ENCODE measurements around the gene NHLRC4. TPM values are rescaled to one million over a fixed set of nuclear protein-coding genes. Genes with fewer than 3 reads are reported as not detected.

Gene NHLRC4
- total RNA-seq, 1 donor from 2014 or later: 1.3 TPM

GRCh38 chr16:551210-551609 lies 15.6 kb upstream of the NHLRC4 start:
- intact Hi-C loops (cut with micrococcal nuclease): no loop called here

GRCh38 chr16:552171-552570 lies 14.6 kb upstream of the NHLRC4 start:
- H3K36me3 Mint-ChIP-seq (ENCODE audit: low read depth): peaks cover 3% of the 10 kb centered on the region
- intact Hi-C loops (cut with micrococcal nuclease): no loop called here
- DNase-seq (ENCODE audit: low spot score): no peak
- no peaks in the 10 kb centered on the region for H3K4me1 Mint-ChIP-seq (ENCODE audit: low read depth)
- H3K4me3 Mint-ChIP-seq (ENCODE audit: low read depth): no peak overlapping the region
- H3K9me3 Mint-ChIP-seq: no peaks in the 10 kb centered on the region
- no peaks in the 10 kb centered on the region for H3K27me3 Mint-ChIP-seq (ENCODE audit: low read depth)
- H3K27ac Mint-ChIP-seq: no peak overlapping the region

More at GRCh38 chr16:551210-551609, 15.6 kb upstream of the NHLRC4 start:
- no peak overlapping the region for H3K27ac Mint-ChIP-seq
- H3K4me3 Mint-ChIP-seq (ENCODE audit: low read depth): no peak overlapping the region
- no peaks in the 10 kb centered on the region for H3K27me3 Mint-ChIP-seq (ENCODE audit: low read depth)
- H3K36me3 Mint-ChIP-seq (ENCODE audit: low read depth): peaks cover 3% of the 10 kb centered on the region
- H3K9me3 Mint-ChIP-seq: no peaks in the 10 kb centered on the region
- no peaks in the 10 kb centered on the region for H3K4me1 Mint-ChIP-seq (ENCODE audit: low read depth)
- no peak for DNase-seq (ENCODE audit: low spot score)

GRCh38 chr16:553601-554296 lies 13.1 kb upstream of the NHLRC4 start:
- no peak overlapping the region for H3K27ac Mint-ChIP-seq
- H3K4me1 Mint-ChIP-seq (ENCODE audit: low read depth): no peaks in the 10 kb centered on the region
- no peak overlapping the region for H3K4me3 Mint-ChIP-seq (ENCODE audit: low read depth)
- DNase-seq (ENCODE audit: low spot score): no peak
- intact Hi-C loops (cut with micrococcal nuclease): no loop called here
- peaks cover 4% of the 10 kb centered on the region for H3K27me3 Mint-ChIP-seq (ENCODE audit: low read depth)
- no peaks in the 10 kb centered on the region for H3K9me3 Mint-ChIP-seq
- H3K36me3 Mint-ChIP-seq (ENCODE audit: low read depth): peaks cover 3% of the 10 kb centered on the region

GRCh38 chr16:554297-554621 lies 12.5 kb upstream of the NHLRC4 start:
- H3K36me3 Mint-ChIP-seq (ENCODE audit: low read depth): peaks cover 3% of the 10 kb centered on the region
- DNase-seq (ENCODE audit: low spot score): no peak
- no peak overlapping the region for H3K27ac Mint-ChIP-seq
- H3K27me3 Mint-ChIP-seq (ENCODE audit: low read depth): peaks cover 4% of the 10 kb centered on the region
- no peak overlapping the region for H3K4me3 Mint-ChIP-seq (ENCODE audit: low read depth)
- H3K4me1 Mint-ChIP-seq (ENCODE audit: low read depth): no peaks in the 10 kb centered on the region
- H3K9me3 Mint-ChIP-seq: no peaks in the 10 kb centered on the region
- intact Hi-C loops (cut with micrococcal nuclease): no loop called here

GRCh38 chr16:554640-555365 lies 12.0 kb upstream of the NHLRC4 start:
- intact Hi-C loops (cut with micrococcal nuclease): no loop called here
- H3K9me3 Mint-ChIP-seq: no peaks in the 10 kb centered on the region
- no peak for DNase-seq (ENCODE audit: low spot score)
- H3K36me3 Mint-ChIP-seq (ENCODE audit: low read depth): peaks cover 3% of the 10 kb centered on the region
- no peak overlapping the region for H3K4me3 Mint-ChIP-seq (ENCODE audit: low read depth)
- H3K4me1 Mint-ChIP-seq (ENCODE audit: low read depth): no peaks in the 10 kb centered on the region
- H3K27ac Mint-ChIP-seq: no peak overlapping the region
- H3K27me3 Mint-ChIP-seq (ENCODE audit: low read depth): peaks cover 5% of the 10 kb centered on the region

GRCh38 chr16:555528-556473 lies 11.0 kb upstream of the NHLRC4 start:
- Mint-ChIP-seq H3K9me3 (no peaks in the 10 kb centered on the region), H3K4me1 (ENCODE audit: low read depth) (no peaks in the 10 kb centered on the region), H3K4me3 (ENCODE audit: low read depth) (no peak overlapping the region), H3K27me3 (ENCODE audit: low read depth) (peaks cover 5% of the 10 kb centered on the region), H3K27ac (no peak overlapping the region), H3K36me3 (ENCODE audit: low read depth) (peaks cover 3% of the 10 kb centered on the region)
- intact Hi-C loops (cut with micrococcal nuclease): no loop called here
- no peak for DNase-seq (ENCODE audit: low spot score)

GRCh38 chr16:556474-557173 lies 10.2 kb upstream of the NHLRC4 start:
- Mint-ChIP-seq H3K4me1 (ENCODE audit: low read depth) (no peaks in the 10 kb centered on the region), H3K27me3 (ENCODE audit: low read depth) (peaks cover 7% of the 10 kb centered on the region), H3K9me3 (no peaks in the 10 kb centered on the region), H3K36me3 (ENCODE audit: low read depth) (peaks cover 3% of the 10 kb centered on the region), H3K27ac (no peak overlapping the region), H3K4me3 (ENCODE audit: low read depth) (no peak overlapping the region)
- intact Hi-C loops (cut with micrococcal nuclease): no loop called here
- no peak for DNase-seq (ENCODE audit: low spot score)

GRCh38 chr16:557463-558297 lies 9.1 kb upstream of the NHLRC4 start:
- intact Hi-C loops (cut with micrococcal nuclease): no loop called here
- DNase-seq (ENCODE audit: low spot score): no peak
- Mint-ChIP-seq H3K4me1 (ENCODE audit: low read depth) (no peaks in the 10 kb centered on the region), H3K36me3 (ENCODE audit: low read depth) (peaks cover 3% of the 10 kb centered on the region), H3K27me3 (ENCODE audit: low read depth) (peaks cover 10% of the 10 kb centered on the region), H3K27ac (no peak overlapping the region), H3K4me3 (ENCODE audit: low read depth) (no peak overlapping the region), H3K9me3 (no peaks in the 10 kb centered on the region)

GRCh38 chr16:558298-559020 lies 8.3 kb upstream of the NHLRC4 start:
- H3K4me1 Mint-ChIP-seq (ENCODE audit: low read depth): no peaks in the 10 kb centered on the region
- H3K27ac Mint-ChIP-seq: no peak overlapping the region
- DNase-seq (ENCODE audit: low spot score): no peak
- intact Hi-C loops (cut with micrococcal nuclease): no loop called here
- H3K36me3 Mint-ChIP-seq (ENCODE audit: low read depth): peaks cover 3% of the 10 kb centered on the region
- no peak overlapping the region for H3K4me3 Mint-ChIP-seq (ENCODE audit: low read depth)
- H3K9me3 Mint-ChIP-seq: no peaks in the 10 kb centered on the region
- H3K27me3 Mint-ChIP-seq (ENCODE audit: low read depth): peaks cover 10% of the 10 kb centered on the region

- no peaks in the 10 kb centered on the region for H3K4me1 Mint-ChIP-seq (ENCODE audit: low read depth)
- DNase-seq (ENCODE audit: low spot score): no peak
- H3K9me3 Mint-ChIP-seq: no peaks in the 10 kb centered on the region
- intact Hi-C loops (cut with micrococcal nuclease): no loop called here
- H3K27ac Mint-ChIP-seq: no peak overlapping the region
- peaks cover 3% of the 10 kb centered on the region for H3K36me3 Mint-ChIP-seq (ENCODE audit: low read depth)
- peaks cover 10% of the 10 kb centered on the region for H3K27me3 Mint-ChIP-seq (ENCODE audit: low read depth)
- H3K4me3 Mint-ChIP-seq (ENCODE audit: low read depth): no peak overlapping the region
Observed at GRCh38 chr16:559021-559380, 7.8 kb upstream of the NHLRC4 start.

- no peaks in the 10 kb centered on the region for H3K4me1 Mint-ChIP-seq (ENCODE audit: low read depth)
- no peaks in the 10 kb centered on the region for H3K36me3 Mint-ChIP-seq (ENCODE audit: low read depth)
- no peak overlapping the region for H3K4me3 Mint-ChIP-seq (ENCODE audit: low read depth)
- no peaks in the 10 kb centered on the region for H3K9me3 Mint-ChIP-seq
- H3K27me3 Mint-ChIP-seq (ENCODE audit: low read depth): peaks cover 10% of the 10 kb centered on the region
- DNase-seq (ENCODE audit: low spot score): no peak
- intact Hi-C loops (cut with micrococcal nuclease): no loop called here
- no peak overlapping the region for H3K27ac Mint-ChIP-seq
Observed at GRCh38 chr16:559411-560203, 7.2 kb upstream of the NHLRC4 start.

Measured in activated T-helper 2 cell treated with anti-CD3 and anti-CD28 coated beads, Interferon-gamma antibody, Interleukin-2, Interleukin-4, amounts not matched to agents 10 μg/mL and 5 μg/mL and 100 μg/mL, durations not matched to agents 14 hours and 24 hours and 36 hours (primary cell).